HG03025 (cell line): ENCODE measurements around the gene RAPGEF1.

Experiments used
- ATAC-seq: cut with Tn5 transposase; IDR thresholded peaks from one replicate; pipeline ENCODE4 v1.9.1; 2021; ENCODE audit warnings: mild to moderate bottlenecking, moderate library complexity; ENCODE audit not compliant: unreplicated experiment, low FRiP score

The RAPGEF1 gene, protein sequence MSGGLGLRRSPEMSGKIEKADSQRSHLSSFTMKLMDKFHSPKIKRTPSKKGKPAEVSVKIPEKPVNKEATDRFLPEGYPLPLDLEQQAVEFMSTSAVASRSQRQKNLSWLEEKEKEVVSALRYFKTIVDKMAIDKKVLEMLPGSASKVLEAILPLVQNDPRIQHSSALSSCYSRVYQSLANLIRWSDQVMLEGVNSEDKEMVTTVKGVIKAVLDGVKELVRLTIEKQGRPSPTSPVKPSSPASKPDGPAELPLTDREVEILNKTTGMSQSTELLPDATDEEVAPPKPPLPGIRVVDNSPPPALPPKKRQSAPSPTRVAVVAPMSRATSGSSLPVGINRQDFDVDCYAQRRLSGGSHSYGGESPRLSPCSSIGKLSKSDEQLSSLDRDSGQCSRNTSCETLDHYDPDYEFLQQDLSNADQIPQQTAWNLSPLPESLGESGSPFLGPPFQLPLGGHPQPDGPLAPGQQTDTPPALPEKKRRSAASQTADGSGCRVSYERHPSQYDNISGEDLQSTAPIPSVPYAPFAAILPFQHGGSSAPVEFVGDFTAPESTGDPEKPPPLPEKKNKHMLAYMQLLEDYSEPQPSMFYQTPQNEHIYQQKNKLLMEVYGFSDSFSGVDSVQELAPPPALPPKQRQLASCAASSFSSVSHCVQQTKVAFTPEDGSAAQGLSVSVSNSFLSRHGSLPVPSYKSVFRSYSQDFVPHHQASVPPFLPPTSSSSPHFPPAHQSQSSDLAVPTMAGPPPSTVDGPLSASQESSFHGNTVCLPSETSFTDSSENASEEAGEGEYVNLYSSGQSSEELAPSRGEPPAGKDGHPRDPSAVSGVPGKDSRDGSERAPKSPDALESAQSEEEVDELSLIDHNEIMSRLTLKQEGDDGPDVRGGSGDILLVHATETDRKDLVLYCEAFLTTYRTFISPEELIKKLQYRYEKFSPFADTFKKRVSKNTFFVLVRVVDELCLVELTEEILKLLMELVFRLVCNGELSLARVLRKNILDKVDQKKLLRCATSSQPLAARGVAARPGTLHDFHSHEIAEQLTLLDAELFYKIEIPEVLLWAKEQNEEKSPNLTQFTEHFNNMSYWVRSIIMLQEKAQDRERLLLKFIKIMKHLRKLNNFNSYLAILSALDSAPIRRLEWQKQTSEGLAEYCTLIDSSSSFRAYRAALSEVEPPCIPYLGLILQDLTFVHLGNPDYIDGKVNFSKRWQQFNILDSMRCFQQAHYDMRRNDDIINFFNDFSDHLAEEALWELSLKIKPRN (N-terminal part only)

DNA sequence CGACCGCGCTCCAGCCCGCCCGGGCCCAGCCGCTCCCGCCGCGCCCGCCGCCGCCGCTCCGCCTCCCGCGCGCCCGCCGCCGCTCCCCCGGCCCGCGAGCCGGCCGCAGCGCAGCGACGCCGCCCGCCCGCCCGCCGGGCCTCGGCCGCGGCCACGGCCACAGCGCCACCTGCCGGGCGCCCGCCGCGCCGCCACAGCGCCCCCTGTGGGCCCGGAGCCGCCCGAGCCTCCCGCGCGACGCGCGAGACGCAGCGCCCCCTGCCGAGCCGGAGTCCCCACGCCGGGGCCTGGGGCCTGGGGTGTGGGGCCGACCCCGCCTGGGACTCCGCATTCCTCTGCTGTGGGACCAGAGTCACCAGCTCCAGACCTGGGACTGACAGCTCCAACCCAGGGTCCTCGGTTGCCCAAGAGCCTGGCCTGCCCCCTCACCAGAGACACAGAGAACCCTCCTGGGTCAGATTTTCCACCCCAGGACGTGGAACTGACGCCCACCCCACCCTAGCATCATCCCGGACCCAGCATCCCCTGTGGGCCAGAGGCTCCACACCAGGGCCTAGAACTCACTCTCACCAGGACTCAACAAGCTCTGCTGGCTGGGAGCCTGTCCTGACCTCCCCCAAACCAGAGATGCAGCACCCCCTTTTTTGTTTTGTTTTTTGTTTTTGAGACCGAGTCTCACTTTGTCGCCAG lies at the start of gene RAPGEF1:
Gene RAPGEF1 (minus strand): TSS at position 118 of the 690 bp plus-strand sequence. CDS start 246 bp downstream, outside the sequence.
- peak; percentile 46 for ATAC-seq

DNA sequence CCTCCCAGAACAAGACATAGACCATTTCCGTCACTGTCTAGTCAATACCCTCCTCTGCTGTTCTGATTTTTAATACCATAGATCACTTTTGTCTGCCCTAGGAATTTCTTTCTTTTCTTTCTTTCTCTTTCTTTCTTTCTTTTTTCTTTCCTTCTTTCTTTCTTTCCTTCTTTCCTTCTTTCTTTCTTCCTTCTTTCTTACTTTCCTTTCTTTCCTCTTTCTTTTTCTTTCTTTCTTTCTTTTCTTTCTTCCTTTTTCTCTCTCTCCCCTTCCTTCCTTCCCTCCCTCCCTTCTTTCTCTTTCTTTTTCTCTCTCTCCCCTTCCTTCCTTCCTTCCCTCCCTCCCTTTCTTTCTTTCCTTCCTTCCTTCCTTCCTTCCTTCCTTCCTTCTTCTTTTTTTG lies 49.0 kb upstream of the RAPGEF1 start:
- ATAC-seq: no peak

DNA sequence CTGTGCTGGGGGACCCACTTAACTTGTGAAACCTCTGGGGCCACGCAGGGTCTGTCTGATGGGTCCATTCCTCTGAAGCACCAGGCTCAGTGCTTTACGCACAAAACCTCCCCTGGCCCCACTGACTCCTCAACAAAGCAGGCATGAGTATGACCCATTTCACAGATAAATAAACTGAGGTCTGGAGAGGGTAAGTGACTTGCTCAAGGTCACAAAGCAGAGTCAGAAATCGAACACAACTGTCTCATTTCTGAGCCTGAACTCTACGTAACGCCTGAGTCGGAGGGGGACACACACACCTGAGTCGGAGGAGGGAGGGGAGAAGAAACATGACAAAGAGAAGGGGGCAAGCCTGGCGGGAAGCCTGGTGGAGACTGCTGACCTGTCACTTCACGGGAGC lies 48.0 kb upstream of the RAPGEF1 start:
- no peak for ATAC-seq

DNA sequence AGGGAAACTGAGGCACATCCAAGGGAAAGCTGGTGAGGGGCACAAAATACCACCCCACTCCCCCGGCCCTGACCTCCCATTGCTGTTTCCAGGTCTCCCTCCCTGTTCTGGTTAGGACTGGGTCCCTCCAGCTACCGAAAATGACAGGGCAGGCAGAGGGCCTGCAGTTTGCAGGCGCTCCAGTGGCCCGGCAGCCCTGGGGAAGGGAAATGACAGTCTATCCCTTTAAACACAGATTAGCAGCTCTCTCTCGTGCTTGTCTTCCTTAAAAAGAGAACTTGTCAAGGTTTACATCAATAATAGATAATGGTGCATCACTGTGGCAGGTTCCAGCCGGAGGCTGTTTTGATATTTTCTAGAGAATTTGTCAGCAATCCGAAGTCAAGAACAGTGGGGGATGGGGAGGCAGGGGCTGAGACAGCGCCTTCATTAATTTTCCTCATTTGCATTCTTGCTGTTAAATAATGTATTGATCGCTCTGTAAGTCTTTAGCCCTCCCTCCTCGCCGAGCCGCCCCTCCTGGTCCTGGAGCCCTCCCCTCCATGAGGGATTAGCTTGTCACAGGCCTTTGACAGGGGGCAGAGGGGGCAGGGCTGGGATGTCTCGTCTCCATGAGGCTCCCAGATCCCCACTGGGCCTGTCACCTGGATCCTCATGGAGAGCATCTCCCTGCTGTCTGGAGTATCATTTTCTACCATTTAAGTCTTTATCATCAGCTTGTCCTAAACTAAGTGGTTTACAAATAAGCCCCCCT lies 45.0 kb upstream of the RAPGEF1 start:
- ATAC-seq: no peak

DNA sequence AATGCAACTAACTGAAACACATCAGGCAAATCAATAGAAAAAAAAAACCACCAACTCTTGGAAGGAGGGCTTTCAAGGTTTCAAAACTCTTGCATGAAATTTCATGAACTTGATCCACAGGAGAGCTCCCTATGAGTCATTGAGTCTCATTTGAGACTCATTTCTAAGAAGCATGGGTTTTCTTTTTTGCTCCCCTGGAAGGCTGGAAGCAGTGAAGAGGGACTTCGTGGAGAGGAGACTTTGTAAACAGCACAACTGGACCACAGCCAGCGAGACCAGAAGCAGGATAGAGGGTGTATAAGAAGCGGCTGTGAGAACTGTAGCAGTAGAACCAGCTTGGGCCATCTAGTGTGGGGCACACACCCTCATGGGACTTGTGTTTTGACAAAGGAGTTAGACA lies 41.2 kb upstream of the RAPGEF1 start:
- no peak for ATAC-seq

DNA sequence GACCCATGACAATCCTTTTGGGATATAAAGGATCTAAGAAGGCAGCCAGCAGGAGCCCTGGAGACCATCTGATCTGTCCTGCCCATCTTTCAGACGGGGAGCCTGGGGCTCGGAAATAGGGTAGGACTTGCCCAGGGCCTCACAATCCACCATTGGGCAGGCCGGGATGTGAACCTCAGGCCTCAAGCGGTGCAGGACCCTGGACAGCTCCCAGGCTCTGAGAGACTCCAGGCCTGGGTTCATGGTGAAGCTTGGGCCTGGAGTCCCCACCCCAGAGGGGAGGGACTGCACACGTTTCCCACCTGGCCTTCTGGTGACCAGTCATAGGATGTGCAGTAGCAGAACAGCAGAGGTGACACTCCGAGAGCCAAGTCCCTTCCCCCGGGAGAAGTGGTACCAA lies 36.6 kb upstream of the RAPGEF1 start:
- no peak for ATAC-seq

DNA sequence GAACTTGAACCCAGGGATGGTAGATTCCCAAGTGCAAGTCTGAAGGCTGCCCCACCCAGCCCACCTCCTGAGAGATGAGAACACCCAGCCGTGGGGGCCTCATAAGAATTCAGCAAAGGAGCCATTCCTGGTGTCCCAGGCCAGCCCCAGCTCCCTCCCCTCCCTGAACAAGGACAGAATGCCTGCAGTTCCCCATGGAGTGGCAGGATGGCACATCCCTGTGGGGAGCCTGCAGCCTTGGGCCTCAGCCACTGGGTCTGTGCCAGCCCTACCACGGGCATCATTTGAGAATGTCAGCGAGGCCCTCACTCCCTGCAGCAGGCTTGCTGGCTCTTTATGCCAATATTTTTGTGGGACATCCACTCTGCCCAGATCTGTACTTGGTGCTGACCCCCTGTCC lies 36.2 kb upstream of the RAPGEF1 start:
- no peak for ATAC-seq

DNA sequence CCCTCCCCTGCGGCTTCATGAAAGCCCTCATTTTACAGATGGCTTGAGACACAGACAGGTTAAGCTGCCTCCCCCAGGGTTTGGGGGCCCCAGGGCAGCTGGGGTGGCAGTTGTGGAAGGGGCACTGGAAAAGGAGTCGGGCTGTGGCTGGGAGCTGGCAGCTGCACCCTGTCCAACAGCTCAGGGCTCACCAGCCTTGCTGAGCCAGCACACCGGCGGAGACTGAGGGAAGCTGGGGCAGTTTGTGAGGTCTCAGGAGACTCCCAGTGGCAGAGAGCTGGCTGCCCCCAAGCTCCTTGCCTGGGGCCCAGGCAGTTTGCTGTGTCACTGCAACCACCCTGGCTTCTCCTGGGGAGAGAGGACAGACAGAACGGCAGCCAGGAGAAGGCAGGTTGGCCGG lies 34.8 kb upstream of the RAPGEF1 start:
- ATAC-seq: no peak

DNA sequence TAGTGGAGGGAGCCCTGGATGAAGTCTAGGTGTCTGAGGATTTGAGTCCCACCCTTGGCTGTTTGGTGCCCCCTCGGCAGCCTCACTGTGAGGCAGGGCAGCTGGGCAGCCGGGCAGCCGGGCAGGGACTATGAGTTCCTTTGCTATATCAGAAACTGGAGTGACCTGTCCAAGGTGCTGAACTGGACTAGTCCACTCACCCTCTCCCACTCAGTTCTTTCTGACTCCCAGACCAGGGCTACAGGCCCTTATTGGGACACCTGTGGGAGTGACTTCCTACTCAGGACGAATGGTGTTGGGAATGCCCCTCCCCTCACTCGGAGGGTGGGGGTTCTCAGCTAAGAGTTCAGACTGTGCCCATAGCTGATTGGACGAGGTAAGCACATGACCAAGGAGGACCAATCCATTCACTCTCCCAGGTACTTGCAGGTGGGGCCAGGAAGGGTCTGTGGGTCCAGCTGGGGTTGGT lies 34.1 kb upstream of the RAPGEF1 start:
- no peak for ATAC-seq

DNA sequence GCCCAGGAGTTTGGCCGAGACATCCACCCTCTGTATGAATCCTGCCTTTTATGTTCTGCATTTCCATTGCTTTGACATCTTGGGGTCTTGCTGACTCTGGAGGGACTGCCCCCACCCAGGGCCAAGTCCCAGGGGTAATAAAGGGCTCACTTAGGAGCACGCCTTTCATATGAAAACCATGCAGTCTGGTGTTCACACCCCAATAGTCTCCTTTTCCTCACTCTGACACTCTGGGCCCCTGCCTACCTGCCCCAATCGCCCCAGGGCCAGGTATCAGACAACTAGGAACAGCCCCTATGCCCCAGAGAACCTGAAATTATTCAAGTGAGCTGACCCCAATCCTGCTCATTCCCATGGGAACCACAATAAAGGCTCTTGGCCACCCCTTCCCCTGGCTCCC lies 33.1 kb upstream of the RAPGEF1 start:
- ATAC-seq: no peak

DNA sequence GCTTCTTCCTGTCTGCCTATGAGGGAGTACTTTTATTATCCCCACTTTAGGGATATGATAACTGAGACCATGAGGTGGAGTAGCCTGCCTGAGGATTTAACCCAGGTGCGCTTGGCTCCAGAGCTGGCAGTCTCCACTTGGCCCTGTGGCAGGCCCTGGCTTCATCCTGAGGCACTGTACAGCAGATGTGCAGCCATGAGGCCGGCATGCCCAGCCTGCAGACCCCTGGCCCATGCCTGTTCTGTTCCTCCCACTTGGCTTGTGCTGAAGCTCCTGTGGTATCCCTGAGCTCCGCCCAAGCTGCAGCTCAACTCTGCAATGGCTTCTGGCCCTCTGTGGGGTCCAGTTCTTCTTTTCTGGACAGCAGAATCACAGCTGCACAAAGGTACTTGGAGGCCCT lies 31.8 kb upstream of the RAPGEF1 start:
- ATAC-seq: no peak

DNA sequence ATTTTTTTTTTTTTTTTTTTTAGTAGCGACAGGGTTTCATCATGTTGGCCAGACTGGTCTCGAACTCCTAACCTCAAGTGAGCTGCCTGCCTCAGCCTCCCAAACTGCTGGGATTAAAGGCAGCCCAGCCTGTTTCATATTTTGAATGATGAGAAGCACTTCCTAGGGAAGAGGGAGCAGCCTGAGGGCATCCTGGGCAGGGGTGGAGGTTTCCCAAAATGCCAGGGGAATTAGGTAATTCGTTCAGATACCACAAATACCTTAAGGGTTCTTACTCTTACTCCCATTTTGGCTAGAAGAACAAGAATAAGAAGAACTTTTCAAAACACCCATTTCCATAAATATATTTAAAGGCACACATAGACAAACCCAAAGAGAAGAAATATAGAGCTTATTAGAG lies 29.5 kb upstream of the RAPGEF1 start:
- ATAC-seq: no peak

DNA sequence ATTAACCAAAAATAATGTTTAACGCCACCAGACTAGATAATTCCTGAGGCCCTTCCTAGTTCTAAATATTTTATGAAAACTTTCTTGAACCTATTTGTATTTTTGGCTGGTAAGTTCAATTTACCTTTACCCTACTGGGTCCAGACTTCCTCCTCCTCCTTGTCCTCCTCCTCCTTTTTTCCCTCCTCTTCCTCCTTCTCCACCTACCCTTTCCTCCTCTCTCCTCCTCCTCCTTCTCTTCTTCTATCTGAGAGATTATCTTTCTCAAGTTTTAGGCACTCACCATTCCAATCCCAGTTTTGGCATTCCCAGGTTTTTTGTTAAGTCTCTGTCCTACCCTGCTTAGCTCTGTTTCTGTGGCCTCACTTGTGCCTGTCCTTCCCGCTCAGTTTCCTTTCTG lies 24.7 kb upstream of the RAPGEF1 start:
- no peak for ATAC-seq

DNA sequence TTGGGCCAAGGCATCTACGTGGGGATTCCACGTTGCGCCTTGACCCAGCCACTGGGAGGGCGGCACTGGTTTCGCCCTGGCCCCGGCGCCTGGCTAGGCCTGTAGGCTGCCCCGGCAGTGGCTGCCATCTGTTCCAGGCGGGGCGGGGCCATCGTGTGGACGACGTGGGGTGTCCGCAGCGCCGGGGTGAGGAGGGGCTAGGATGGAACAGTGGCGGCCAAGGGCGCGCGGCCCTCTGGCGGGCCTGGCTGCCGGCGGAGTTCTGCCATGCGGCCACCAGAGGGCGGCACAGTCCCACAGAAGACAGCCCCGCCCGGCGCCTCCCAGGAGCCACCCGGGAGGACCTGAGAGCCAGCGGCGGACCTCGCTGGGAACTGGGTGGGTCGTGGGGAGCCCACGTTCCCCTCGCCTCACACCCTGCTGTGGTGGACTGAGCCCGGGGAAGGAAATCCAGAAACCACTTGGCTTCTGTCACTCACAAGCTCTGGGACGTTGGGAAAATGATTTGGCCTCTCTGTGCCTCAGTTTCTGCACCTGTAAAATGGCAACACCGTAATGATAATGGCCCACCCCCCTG lies 22.6 kb upstream of the RAPGEF1 start:
- ATAC-seq: no peak

DNA sequence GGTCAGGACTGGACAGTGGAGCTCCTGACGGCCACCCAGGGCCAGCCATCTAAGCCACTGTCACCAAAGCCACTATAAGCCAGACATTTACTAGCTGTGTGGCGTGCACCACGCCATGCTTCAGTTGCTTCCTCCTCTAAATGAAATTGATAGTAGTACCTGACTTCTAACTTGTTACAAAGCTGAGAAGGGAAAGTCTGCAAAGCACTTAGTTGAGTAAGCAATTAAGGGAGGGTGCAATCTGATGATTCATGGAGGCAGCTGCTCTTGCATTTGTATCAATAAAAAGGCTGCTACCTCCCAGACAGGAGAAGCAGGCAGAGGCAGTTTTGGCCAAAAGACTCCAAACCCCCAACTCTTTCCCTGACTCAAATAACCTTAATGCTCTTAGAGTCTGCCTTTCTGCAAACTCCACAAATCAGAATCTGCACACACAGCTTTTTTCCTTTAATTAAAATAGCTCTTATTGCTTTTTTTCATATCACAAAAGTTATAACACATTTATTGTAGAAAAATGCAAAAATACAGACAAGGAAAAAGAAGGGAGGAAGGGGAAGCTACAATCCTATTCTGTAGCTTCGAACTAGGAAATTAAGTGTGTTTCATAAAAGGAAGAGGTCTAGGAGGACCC lies 19.3 kb upstream of the RAPGEF1 start:
- ATAC-seq: no peak

DNA sequence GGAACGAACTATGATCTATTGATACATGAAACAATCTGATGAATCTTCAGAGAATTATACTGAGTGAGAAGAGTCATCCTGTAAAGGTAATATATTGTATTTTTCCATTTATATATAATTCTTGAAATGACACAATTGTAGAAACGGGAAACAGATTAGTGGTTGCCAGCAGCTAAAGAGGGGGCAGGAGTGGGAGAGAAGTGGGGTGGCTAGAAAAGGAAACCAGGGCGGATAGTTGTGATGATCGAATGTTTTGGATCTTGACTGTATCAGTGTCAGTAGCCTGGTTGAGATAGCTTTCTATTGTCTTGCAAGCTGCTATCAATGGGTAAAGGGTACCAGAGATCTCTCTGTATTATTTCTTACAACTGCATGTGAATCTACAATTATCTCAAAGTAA lies 17.7 kb upstream of the RAPGEF1 start:
- no peak for ATAC-seq

DNA sequence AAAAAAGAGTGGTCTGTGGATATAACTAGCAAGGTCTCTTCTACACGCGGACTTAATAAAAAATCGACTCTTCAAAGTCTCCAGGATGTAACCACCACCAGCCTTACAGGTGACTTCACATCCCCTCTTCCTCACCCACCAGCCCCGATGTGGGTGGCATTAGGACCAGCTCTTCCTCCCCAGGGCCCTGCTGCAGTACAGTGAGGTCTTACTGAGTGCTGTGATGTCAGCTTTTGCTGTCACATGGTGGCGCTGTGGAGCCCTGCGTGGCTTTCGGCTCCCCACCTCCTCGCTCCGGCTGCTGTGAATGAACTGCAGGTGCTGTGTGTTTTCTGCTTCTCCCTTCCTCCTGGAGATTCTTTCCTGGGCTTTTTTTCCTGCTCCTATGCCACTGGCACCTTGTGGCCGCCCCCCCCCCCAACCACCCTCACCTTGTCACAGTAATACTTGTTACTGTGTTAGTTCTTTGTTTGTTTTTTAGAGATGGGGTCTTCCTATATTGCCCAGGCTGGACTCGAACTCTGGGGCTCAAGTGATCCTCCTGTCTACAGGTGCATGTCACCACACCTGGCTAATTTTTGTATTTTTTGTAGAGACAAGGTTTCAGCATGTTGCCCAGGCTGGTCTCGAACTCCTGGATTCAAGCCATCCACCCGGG lies 15.8 kb upstream of the RAPGEF1 start:
- no peak for ATAC-seq

DNA sequence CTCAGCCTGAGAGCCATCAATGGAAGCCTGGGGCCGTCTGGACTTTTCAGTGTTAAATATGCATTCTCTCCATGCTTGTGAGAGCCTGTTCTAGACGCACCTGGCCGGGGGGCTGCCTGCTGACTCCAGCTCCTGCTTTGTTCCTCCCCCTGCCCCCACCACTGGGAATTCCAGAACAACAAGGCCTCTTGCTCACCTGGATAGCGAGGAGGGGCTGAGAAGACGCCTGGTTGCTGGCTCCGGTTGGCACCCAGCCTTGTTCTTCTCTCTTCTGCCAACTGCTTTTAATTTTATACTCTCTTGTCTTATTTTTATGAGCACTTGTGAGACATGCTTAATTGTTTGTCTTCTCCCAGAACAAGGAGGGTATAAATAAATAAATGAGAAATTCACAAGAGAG lies 15.0 kb upstream of the RAPGEF1 start:
- ATAC-seq: no peak
